ENCODE results near the gene GNAQ. TPM values are rescaled to one million over a fixed set of nuclear protein-coding genes. Genes with fewer than 3 reads are reported as not detected.
A peak's percentile ranks its signal among the peaks of the same experiment; 100 is the strongest.

The GNAQ gene
- total RNA-seq, 1 donor from 2014 or later = 21.3 TPM

DNA sequence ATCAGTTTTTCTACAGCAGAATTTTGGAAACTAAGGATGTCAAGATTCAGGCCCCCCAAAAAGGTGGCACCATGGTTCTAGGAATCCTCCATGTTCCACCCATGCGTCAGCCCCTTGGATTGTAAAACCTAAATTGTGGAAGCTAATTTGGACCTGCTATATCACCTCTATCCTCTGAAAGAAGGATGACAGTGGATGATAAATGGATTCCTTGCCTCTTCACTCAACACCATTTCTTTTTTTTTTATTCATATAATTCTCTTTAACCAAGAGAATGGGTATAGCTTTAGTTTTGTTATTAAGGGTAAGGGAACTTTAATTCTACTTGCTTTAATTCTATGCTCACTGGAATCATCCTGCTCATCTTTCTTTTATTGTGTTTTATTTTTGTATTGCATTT is 71.8 kb downstream of the GNAQ start:
- FAIRE-seq = no peak
- DNase-seq (ENCODE audit: low read depth) = no peak
- Histone ChIP-seq H3K36me3 (ENCODE audit: control insufficient read depth, insufficient read depth, low read length) (no peaks in the 10 kb centered on the region), H3K27me3 (ENCODE audit: control insufficient read depth, insufficient read depth, low read length) (no peaks in the 10 kb centered on the region), H3K4me3 (ENCODE audit: low read depth, low read length) (no peak overlapping the region)
- TF ChIP-seq, protein P1, sequence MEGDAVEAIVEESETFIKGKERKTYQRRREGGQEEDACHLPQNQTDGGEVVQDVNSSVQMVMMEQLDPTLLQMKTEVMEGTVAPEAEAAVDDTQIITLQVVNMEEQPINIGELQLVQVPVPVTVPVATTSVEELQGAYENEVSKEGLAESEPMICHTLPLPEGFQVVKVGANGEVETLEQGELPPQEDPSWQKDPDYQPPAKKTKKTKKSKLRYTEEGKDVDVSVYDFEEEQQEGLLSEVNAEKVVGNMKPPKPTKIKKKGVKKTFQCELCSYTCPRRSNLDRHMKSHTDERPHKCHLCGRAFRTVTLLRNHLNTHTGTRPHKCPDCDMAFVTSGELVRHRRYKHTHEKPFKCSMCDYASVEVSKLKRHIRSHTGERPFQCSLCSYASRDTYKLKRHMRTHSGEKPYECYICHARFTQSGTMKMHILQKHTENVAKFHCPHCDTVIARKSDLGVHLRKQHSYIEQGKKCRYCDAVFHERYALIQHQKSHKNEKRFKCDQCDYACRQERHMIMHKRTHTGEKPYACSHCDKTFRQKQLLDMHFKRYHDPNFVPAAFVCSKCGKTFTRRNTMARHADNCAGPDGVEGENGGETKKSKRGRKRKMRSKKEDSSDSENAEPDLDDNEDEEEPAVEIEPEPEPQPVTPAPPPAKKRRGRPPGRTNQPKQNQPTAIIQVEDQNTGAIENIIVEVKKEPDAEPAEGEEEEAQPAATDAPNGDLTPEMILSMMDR (IDR thresholded peaks at IDR 0.05; ENCODE audit: insufficient read depth, low read length, severe bottlenecking) = no peak

DNA sequence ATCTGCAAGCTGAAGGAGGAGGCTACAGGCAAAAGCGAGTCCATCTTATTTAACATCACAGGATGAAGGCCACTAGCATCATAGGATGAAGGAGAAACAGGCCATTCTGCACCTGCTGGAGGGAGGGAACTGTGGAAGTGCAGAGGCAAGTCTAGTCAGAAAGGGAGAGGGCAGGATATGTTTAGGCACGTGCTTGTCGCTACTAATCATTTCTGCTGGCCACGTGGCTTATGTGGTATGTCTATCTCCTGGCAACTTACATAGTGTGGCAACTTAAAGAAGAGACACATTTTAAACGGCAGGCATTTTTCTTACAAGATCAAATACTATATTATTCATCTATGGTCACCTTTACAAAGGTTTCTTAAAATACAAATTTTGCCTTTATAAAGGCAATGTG is 74.0 kb downstream of the GNAQ start:
- TF ChIP-seq, protein P1 (IDR thresholded peaks at IDR 0.05; ENCODE audit: insufficient read depth, low read length, severe bottlenecking) = no peak
- Histone ChIP-seq H3K36me3 (ENCODE audit: control insufficient read depth, insufficient read depth, low read length) (no peaks in the 10 kb centered on the region), H3K4me3 (ENCODE audit: low read depth, low read length) (no peak overlapping the region), H3K27me3 (ENCODE audit: control insufficient read depth, insufficient read depth, low read length) (no peaks in the 10 kb centered on the region)
- DNase-seq (ENCODE audit: low read depth) (peak; percentile 82), FAIRE-seq (no peak)

DNA sequence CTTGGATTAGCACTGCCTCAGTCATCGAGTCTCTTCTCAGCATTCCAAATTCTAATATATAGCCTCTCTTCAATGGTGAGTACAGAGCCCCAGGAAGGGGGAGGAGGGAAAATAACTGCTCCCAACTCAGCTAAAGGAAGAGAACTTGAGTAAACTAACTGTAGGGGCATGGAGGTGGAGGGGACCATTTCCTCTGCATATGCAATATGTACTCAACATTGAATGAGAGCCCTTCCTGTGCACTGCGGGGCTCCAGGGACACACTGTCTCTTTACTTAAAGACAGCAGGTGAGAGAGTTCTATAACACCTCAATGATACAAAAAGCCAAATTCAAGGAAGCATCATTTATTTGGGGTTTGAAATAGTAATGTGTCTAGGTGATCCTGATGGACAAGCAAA is 75.1 kb downstream of the GNAQ start:
- Histone ChIP-seq H3K36me3 (ENCODE audit: control insufficient read depth, insufficient read depth, low read length) (no peaks in the 10 kb centered on the region), H3K4me3 (ENCODE audit: low read depth, low read length) (no peak overlapping the region), H3K27me3 (ENCODE audit: control insufficient read depth, insufficient read depth, low read length) (no peaks in the 10 kb centered on the region)
- FAIRE-seq (no peak), DNase-seq (ENCODE audit: low read depth) (no peak)
- TF ChIP-seq, protein P1 (IDR thresholded peaks at IDR 0.05; ENCODE audit: insufficient read depth, low read length, severe bottlenecking) = no peak

DNA sequence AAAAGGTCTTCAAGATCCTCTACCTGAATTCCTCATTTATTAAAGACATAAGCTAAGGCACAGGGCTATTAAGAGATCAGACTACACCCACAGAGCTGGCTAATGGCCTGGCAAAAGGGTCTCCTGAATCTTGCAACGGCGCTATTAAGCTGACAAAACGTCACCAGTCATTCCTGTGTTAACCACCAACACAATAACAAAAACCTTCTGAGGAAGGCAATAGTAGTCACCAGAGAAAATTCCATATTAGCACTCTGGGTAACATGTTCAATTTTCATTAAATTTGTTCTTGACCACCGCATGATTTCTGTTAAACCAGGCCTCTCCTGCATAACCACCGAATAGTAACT is 77.0 kb downstream of the GNAQ start:
- no peak overlapping the region for H3K4me3 ChIP-seq (ENCODE audit: low read depth, low read length)
- DNase-seq (ENCODE audit: low read depth) = no peak
- H3K27me3 ChIP-seq (ENCODE audit: control insufficient read depth, insufficient read depth, low read length) = no peaks in the 10 kb centered on the region
- TF ChIP-seq, protein P1 (IDR thresholded peaks at IDR 0.05; ENCODE audit: insufficient read depth, low read length, severe bottlenecking) = no peak
- FAIRE-seq = no peak
- H3K36me3 ChIP-seq (ENCODE audit: control insufficient read depth, insufficient read depth, low read length) = no peaks in the 10 kb centered on the region

DNA sequence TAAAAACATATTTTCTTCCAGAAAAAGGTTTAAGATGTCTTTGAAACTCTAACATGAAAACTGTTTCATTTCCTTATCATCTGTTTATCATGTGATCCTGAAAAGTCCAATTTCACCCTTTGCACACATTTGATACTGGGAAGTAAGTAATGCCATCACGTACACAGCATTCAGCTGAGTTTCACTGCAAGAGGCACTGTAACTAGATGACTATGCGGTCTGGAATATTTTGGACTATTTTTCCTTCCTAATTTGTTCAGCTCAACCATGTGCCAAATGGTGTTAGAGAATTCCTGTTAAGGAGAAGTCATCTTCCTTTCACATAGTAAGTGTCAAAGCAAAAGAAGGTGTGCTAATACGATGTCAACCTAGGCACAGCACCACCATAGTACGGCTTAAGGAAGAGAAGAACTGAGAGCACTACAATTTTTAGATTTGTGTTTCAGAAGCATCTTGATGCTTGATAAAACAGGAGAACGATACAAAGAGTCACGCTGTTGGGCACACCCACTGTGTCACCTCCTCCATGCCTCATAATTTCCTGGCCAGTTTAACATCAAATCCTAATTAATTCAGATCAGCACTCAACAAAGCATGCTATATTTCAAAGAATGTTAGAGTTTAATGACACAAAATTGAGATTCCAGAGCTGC is 77.5 kb downstream of the GNAQ start:
- no peak overlapping the region for H3K4me3 ChIP-seq (ENCODE audit: low read depth, low read length)
- no peaks in the 10 kb centered on the region for H3K36me3 ChIP-seq (ENCODE audit: control insufficient read depth, insufficient read depth, low read length)
- no peak for DNase-seq (ENCODE audit: low read depth)
- TF ChIP-seq, protein P1 (IDR thresholded peaks at IDR 0.05; ENCODE audit: insufficient read depth, low read length, severe bottlenecking) = no peak
- no peak for FAIRE-seq
- no peaks in the 10 kb centered on the region for H3K27me3 ChIP-seq (ENCODE audit: control insufficient read depth, insufficient read depth, low read length)

DNA sequence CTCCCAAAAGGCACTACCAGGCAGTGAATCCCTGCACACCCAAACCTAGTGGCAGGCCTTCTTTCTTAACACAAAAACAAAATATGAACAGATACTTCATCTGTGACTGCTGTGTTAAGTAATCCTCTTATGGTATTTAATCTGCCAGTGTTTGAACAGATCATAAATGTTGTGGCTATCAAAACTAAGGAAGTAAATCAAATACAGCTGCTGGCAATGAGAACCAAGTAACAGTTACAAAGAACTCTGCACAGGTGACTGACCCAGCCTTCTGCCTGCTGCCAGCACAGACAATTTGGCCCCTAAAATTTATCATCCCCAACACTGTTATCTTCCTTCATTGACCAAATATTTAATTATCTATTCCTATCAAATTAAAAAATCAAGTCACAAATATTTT is 78.0 kb downstream of the GNAQ start:
- FAIRE-seq (no peak), DNase-seq (ENCODE audit: low read depth) (no peak)
- Histone ChIP-seq H3K27me3 (ENCODE audit: control insufficient read depth, insufficient read depth, low read length) (no peaks in the 10 kb centered on the region), H3K36me3 (ENCODE audit: control insufficient read depth, insufficient read depth, low read length) (no peaks in the 10 kb centered on the region), H3K4me3 (ENCODE audit: low read depth, low read length) (no peak overlapping the region)
- TF ChIP-seq, protein P1 (IDR thresholded peaks at IDR 0.05; ENCODE audit: insufficient read depth, low read length, severe bottlenecking) = no peak

Data from bronchial epithelial cell (primary cell).